M059J (cell line): ENCODE data around the gene ACOXL. TPM values are rescaled to one million over a fixed set of nuclear protein-coding genes. Genes with fewer than 3 reads are reported as not detected.
"Not testable (repeated sequence)": the region's sequence is repeated elsewhere in the genome, so short reads cannot be mapped to it uniquely, and the experiment has no call there.

ENCODE experiments used
- DNase-seq: peaks from one replicate; pipeline ENCODE4 v3.0.0-alpha.2; 2012; ENCODE audit warnings: low read depth
- total RNA-seq: library from RNA; depleted of rRNA; stranded (reverse); fragments of >200 nt; shearing (Covaris generic); gene quantifications from 2 replicates; pipeline ENCODE4 v1.2.3, GENCODE V29; 2014; rRNA removed

ACOXL gene
- total RNA-seq, result not detected in 2 replicates

GRCh38 chr2:110732422-110733413, at the start of gene ACOXL:
TSS of gene ACOXL (plus strand) at chr2:110732573. CDS start at chr2:110768390, 35,817 bp downstream.
- DNase-seq, result no peak

GRCh38 chr2:110682872-110683271, 49.5 kb upstream of the ACOXL start:
- DNase-seq, result no peak

- not testable (repeated sequence) for DNase-seq
Measured at GRCh38 chr2:110687775-110688484, 44.4 kb upstream of the ACOXL start.

GRCh38 chr2:110688594-110689091, 43.7 kb upstream of the ACOXL start:
- peak; percentile 55 for DNase-seq

GRCh38 chr2:110690083-110690965, 42.0 kb upstream of the ACOXL start:
- DNase-seq, result no peak

GRCh38 chr2:110691612-110692258, 40.6 kb upstream of the ACOXL start:
- no peak for DNase-seq

GRCh38 chr2:110695146-110695898, 37.1 kb upstream of the ACOXL start:
- DNase-seq, result not testable (repeated sequence)

GRCh38 chr2:110698253-110698652, 34.1 kb upstream of the ACOXL start:
- not testable (repeated sequence) for DNase-seq

GRCh38 chr2:110702514-110703380, 29.6 kb upstream of the ACOXL start:
- DNase-seq, result no peak

- DNase-seq, result no peak
Measured at GRCh38 chr2:110707386-110707965, 24.9 kb upstream of the ACOXL start.

GRCh38 chr2:110708455-110708854, 23.9 kb upstream of the ACOXL start:
- DNase-seq, result no peak

GRCh38 chr2:110712737-110713136, 19.6 kb upstream of the ACOXL start:
- DNase-seq, result no peak

- DNase-seq, result peak; percentile 20
Measured at GRCh38 chr2:110713513-110714362, 18.6 kb upstream of the ACOXL start.

- DNase-seq, result no peak
Measured at GRCh38 chr2:110714452-110715224, 17.7 kb upstream of the ACOXL start.

GRCh38 chr2:110716959-110717645, 15.3 kb upstream of the ACOXL start:
- peak; percentile 25 for DNase-seq

- DNase-seq, result no peak
Measured at GRCh38 chr2:110717734-110718133, 14.6 kb upstream of the ACOXL start.
